ENCODE results near the gene UBALD1.
"Not testable (repeated sequence)": the region's sequence is repeated elsewhere in the genome, so short reads cannot be mapped to it uniquely, and the experiment has no call there.

The UBALD1 gene

GRCh38 chr16:4599037-4599436 lies 15.7 kb downstream of the UBALD1 start:
- no peak for DNase-seq (ENCODE audit: low spot score)

DNA sequence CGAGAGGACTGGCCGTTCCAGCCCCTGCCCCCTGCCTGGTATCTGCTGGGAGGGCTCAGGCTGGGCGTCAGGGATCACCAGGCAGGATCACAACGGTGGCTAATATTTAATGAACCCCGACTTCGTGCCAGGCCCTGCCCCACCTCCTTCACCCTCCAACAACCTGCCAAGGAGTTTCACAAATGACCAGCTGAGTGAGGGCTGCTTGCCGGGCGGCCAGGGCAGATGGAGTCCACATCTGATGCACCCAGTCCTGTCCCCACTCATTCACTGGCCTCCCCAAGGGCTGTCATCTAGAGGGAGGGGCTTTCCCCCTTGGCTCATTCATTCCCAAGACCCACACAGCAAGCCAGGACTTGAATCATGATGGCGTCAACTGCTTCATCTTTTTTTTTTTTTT lies 17.5 kb downstream of the UBALD1 start:
- DNase-seq (ENCODE audit: low spot score): peak; percentile 20

DNA sequence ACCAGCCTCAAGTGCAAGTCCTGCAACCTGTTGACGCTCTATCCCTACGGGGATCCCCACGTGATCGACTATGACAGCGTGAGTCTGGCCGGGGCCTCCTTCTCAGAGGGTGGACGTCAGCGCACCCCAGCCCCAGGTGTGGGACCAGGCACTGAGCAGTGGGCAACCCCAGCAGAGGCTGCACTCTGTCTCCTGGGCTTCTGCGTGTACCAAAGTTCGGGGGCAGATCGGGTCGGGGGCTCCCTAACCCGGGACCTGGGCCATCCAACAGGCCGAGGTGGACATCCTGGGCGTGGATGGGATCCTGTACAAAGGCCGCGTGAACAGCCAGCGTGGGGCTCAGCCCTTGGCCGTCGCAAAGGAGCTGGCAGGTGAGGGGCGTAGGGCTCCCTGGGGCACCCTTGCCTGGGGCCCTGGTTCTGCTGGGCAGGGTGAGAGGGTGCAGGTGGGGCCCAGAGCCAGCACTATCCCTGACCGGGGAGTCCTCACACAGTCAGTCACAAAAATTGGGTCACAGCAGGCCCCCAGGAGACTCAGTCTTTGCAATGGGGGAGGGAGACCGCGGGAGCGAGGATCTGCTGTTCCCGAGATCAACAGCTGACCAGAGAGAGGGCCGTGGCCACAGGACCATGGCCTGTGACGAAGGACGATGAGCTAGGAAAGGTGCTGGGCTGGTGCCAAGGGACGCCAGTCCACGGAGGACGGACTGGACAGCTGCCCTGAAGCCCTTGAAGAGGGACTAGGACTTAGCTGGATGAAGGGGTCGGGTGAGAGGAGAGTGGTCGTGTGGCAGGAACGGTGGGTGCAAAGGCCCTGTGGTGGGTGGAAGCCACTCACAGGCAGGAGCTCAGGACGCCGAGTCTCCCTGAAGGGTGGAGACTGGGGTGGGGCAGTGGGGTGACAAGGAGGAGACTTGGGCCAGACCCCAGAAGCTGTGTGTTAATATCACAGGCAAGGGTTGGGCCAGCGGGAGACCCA lies 20.0 kb downstream of the UBALD1 start:
- DNase-seq (ENCODE audit: low spot score): no peak

DNA sequence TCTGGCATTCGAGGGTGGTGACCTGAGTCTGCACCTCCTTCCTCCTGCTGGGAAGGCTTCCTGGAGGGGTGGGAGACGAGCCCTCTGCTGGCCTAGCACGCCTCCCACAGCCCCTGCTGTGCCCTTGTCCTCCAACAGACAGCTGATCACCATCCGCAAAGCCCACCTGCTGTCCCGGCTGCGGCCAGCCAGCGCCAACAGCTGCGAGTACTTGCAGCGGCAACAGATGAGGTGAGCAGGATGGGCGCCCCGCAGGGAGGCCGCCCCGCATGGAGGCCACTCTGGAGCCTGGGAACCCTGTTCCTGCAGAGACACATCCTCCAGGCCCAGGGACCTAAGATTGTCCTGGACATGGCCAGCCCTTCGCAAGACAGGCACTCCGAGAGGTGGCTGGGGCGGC lies 21.6 kb downstream of the UBALD1 start:
- no peak for DNase-seq (ENCODE audit: low spot score)

DNA sequence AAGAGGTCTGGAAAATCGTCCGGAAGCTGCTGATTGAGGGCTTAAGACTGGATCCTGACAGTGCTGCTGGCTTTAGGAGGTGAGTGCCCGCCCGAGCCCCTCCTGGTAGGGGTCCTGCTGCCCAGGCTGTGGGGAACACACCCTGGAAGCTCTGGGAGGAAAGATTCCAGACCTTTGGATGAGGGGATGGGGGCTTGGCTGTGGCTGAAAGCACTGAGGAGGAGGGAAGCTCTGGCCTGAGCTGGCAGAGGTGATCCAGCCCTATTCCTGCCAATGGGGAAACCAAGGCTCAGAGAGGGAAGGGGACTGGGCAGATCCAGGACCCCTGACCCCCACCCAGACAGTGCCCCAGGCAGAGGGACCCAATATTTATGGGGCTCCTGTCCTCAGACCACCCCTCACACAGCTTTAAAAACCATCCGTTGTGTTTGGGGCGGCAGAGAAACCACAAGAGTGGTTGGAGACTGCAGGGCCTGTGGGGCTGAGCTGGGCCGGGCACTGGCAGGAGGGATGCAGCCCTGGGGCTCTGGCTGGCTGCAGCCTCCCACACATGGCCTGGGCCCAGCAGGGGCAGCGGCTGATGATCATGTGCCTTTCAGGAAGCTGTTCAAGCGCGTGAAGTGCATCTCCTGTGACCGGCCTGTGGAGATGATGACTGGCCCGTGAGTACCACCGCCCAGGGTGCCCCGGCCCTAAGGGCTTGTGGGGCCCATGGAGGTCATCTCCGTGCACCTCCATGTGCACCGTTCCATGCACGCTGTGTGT lies 22.8 kb downstream of the UBALD1 start:
- no peak for DNase-seq (ENCODE audit: low spot score)

GRCh38 chr16:4591191-4591590 lies 23.5 kb downstream of the UBALD1 start:
- DNase-seq (ENCODE audit: low spot score): no peak

GRCh38 chr16:4588961-4589360 lies 25.7 kb downstream of the UBALD1 start:
- DNase-seq (ENCODE audit: low spot score): no peak

GRCh38 chr16:4588386-4588785 lies 26.3 kb downstream of the UBALD1 start:
- no peak for DNase-seq (ENCODE audit: low spot score)

DNA sequence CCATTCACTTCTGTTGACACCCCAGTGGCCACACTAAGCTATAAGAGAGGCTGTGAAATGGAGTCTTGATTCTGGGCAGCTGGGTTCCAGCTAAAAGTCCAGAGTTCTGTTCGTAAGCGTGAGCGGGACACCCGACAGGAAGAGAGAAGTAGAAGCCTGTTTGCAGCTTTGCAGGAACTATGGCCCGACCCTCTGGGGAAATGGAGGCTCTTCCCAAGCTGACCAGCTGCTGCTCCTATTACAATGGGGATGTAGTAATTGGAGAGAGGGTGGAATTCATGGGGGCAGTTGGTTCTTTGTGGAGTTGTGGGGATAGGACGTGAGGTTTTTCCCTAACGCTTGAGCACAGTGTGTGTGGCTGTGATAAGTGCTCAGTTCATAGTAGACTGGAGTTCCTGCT lies 28.4 kb downstream of the UBALD1 start:
- no peak for DNase-seq (ENCODE audit: low spot score)

GRCh38 chr16:4583906-4584305 lies 30.8 kb downstream of the UBALD1 start:
- no peak for DNase-seq (ENCODE audit: low spot score)

- DNase-seq (ENCODE audit: low spot score): no peak
These were observed 34.4 kb downstream of the UBALD1 start for GRCh38 chr16:4580250-4580649.

DNA sequence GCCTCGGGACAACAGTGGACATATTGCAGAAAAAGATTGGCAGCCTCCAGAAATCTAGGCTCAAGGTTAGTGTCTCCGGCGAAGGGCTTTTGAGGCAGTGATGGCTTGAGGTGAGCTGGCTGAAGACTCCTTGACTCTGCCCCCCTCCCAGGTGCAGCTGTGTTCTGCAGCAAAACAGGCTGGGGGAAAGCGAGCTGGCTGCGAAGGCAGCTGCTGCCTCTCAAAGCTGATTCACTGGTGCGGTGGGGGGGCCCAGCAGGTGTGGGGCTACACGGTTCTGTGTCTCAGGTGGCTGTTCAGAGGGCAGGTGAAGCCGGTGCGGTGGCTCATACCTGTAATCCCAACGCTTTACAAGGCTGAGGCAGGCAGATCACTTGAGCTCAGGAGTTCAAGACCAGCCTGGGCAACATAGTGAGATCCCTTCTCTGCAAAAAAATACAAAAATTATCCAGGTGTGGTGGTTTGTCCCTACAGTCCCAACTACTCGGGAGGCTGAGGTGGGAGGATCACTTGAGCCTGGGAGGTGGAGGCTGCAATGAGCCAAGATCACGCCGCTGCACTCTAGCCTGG lies 35.6 kb downstream of the UBALD1 start:
- DNase-seq (ENCODE audit: low spot score): no peak

DNA sequence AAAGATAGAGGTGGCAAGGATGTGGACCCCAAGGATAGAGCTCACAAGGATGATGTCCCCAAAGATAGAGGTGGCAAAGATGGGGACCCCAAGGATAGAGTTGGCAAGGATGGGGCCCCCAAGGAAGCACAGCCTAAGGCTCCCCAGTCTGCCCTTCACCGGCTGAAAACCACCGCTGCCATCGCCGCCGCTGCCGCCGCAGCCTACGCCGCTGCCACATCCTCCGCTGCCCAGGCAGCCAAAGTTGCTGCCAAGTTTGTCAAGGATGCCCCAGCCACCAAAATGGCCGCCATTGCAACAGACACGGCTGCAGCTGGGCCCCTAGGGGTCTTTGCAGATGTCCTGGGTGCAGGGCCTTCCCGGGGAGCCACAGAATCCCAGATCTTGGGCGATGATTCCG lies 38.7 kb downstream of the UBALD1 start:
- no peak for DNase-seq (ENCODE audit: low spot score)

DNA sequence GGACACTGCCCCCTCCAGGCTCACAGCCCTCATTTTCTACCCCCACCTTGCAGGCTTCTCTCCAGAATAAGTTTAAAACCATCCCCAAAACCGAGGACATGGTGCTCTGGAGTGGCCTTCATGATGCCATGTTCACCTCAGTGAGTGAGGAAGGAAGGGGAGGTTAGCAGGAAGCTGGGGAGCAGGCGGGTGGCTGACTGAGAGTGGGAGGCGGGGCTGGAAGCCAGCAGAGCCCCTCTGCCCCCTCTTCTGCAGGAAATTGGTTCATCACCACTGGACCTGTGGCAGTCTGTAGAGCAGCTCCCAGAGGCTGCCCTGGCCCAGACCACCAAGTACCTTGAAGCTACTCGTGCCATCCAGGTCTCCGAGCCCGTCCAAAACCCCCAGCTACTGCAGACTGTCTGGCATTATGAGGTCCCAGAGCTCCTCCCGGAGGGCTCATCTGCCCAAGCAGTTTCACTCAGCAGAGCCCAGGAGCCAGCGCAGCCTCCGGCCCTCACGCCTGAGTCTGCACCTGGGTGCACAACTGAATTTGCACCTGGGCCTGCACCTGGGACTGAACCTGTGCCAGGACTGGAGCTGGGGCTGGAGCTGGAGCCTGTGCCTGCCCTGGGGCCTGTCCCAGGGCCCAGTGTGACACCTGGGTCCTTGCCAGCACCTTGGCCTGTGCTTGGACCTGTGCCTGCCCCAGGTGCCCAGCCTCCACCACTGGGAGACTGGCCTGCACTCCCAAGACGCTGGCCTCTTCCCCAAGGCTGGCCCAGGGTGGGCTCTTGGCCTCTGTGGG lies 39.6 kb downstream of the UBALD1 start:
- DNase-seq (ENCODE audit: low spot score): no peak

DNA sequence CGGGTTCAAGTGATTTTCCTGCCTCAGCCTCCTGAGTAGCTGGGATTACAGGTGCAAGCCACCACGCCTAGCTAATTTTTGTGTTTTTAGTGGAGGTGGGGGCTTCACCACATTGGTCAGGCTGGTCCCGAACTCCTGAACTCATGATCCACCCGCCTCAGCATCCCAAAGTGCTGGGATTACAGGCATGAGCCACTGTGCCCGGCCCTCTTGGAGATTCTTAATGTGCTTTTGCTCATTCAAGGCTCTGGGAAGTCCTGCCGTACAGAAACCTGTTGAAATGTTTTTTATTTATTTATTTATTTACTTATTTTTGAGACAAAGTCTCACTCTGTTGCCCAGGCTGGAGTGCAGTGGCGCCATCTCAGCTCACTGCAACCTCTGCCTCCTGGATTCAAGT lies 40.8 kb downstream of the UBALD1 start:
- DNase-seq (ENCODE audit: low spot score): not testable (repeated sequence)

- no peak for DNase-seq (ENCODE audit: low spot score)
These were observed 42.0 kb downstream of the UBALD1 start for GRCh38 chr16:4572715-4573114.

DNA sequence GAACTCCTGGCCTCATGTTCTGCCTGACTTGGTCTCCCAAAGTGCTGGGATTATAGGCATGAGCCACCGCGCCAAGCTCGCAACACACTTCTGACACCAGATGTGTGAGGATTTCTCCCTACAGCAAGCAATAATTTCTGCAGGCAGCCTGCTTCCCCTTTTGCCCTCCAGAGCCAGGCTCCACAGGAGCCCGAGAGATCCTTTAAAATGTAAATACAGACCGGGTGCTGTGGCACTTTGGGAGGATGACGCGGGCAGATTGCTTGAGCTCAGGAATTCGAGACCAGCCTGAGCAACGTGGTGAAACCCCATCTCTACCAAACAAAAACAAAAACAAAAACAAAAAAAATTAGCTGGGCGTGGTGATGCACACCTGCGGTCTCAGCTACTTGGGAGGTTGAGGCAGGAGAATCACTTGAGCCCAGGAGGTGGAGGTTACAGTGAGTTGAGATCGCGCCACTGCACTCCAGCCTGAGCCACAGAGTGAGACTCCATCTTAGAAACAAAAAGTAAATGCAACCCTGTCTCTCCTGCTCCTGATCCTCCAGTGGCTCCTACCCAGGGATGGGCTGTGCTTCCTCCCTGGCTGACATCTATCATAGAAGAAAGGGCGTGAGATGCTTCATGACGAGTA lies 43.9 kb downstream of the UBALD1 start:
- DNase-seq (ENCODE audit: low spot score): no peak

DNA sequence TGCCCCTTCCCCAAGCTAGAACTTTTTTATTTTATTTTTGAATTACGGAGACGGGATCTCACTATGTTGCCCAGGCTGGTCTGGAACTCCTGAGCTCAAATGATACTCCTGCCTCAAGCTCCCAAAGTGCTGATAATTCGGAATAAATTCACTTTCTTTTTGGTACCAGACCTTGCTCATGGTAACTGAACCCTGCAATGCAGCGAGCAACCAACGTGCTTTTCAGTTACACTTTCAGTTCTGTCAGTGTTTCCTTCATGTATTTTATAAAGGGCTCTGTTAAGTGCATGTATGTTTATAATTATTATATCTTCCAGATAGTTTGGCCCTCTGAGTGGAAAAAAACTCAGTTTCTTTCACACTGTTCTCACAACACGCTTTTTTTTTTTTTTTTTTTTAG lies 44.6 kb downstream of the UBALD1 start:
- no peak for DNase-seq (ENCODE audit: low spot score)

GRCh38 chr16:4566144-4566543 lies 48.5 kb downstream of the UBALD1 start:
- DNase-seq (ENCODE audit: low spot score): no peak

GRCh38 chr16:4564661-4565267 lies 49.9 kb downstream of the UBALD1 start:
- DNase-seq (ENCODE audit: low spot score): no peak

- DNase-seq (ENCODE audit: low spot score): peak; percentile 67
These were observed 53.1 kb downstream of the UBALD1 start for GRCh38 chr16:4561596-4561995.

Data from globus pallidus (tissue), 1 donor.